Muscle layer of colon (tissue), 2 donors: ENCODE results near the gene SLC27A2.

Experiments
- H3K27ac ChIP-seq: one replicate; pipeline ENCODE4 v1.7.0; 2013; ENCODE audit warnings: low read depth, mild to moderate bottlenecking, low read length, moderate library complexity
- H3K27me3 ChIP-seq, 2 donors: one replicate each; pipeline ENCODE4 v1.7.0; 2013; ENCODE audit warnings: low read length in 2 of 2, mild to moderate bottlenecking in 2 of 2; ENCODE audit not compliant: insufficient read depth in 2 of 2, control insufficient read depth in 1 of 2
- H3K36me3 ChIP-seq: one replicate; pipeline ENCODE4 v1.7.0; 2013; ENCODE audit warnings: mild to moderate bottlenecking, low read length; ENCODE audit not compliant: insufficient read depth
- H3K4me1 ChIP-seq: one replicate; pipeline ENCODE4 v1.7.0; 2013; ENCODE audit warnings: mild to moderate bottlenecking, low read length; ENCODE audit not compliant: insufficient read depth
- H3K4me3 ChIP-seq, 2 donors: one replicate each; pipeline ENCODE4 v1.7.0; 2013; ENCODE audit warnings: low read length in 2 of 2, low read depth in 1 of 2, mild to moderate bottlenecking in 1 of 2, moderate library complexity in 1 of 2
- H3K9ac ChIP-seq: one replicate; pipeline ENCODE4 v1.7.0; 2013; ENCODE audit warnings: low read length
- H3K9me3 ChIP-seq: one replicate; pipeline ENCODE4 v1.7.0; 2013; ENCODE audit warnings: mild to moderate bottlenecking, low read length
- donor health status: abdominal sarcoma.
- donor health status: Adenocarcinoma of cecum.

Gene SLC27A2

DNA sequence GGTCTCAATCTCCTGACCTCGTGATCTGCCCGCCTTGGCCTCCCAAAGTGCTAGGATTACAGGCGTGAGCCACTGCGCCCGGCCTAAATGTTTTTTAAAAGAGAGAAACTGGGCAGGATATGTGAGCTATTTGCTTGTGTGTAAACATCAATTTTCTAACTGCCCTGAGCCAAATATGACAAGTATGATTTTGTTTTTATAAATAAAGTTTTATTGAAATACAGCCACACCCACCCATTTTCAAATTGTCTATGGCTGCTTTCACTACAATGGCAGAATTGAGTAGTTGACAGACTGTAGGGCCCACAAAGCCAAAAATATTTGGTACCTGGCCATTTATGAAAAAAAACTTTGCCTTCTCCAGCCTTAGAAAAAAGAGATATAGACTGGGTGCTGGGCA lies 99.4 kb downstream of the SLC27A2 start:
- Histone ChIP-seq H3K9ac (no peak overlapping the region), H3K9me3 (no peaks in the 10 kb centered on the region), H3K4me1 (no peaks in the 10 kb centered on the region), H3K27me3 (no peaks in the 10 kb centered on the region), H3K4me3 (no peak overlapping the region), H3K36me3 (no peaks in the 10 kb centered on the region), H3K27ac (no peak overlapping the region)
